ENCODE measurements around the gene CCDC127.

CCDC127 gene

GRCh38 chr5:194603-195209 lies 23.2 kb downstream of the CCDC127 start:
- Histone ChIP-seq H3K4me1 (ENCODE audit: control insufficient read depth, insufficient read depth, low read length) (no peaks in the 10 kb centered on the region), H3K4me3 (ENCODE audit: low read depth, low read length) (no peak overlapping the region), H3K27me3 (ENCODE audit: control insufficient read depth, insufficient read depth, low read length) (no peaks in the 10 kb centered on the region), H3K27ac (ENCODE audit: low read depth, low read length) (no peak overlapping the region), H3K9ac (ENCODE audit: low read depth, low read length) (no peak overlapping the region), H3K36me3 (ENCODE audit: control insufficient read depth, insufficient read depth, low read length) (no peaks in the 10 kb centered on the region), H3K9me3 (ENCODE audit: control insufficient read depth, insufficient read depth, low read length) (no peaks in the 10 kb centered on the region)

DNA sequence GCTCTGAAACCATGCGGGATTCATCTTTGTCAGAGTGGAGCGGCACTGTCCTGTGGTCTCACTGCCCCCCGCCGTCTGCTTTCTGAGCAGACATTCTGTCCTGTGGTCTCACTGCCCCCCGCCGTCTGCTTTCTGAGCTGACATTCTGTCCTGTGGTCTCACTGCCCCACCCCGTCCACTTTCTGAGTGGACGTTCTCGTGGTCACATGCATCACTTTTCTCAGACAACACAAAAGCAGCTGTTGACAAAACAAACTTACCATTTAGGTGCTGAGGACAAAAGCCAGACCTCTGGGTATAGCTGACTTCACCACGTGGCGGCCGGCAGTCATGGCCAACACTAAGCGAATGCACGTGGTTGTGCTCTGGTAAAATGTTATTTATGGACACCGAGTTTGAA lies 23.9 kb downstream of the CCDC127 start:
- H3K9ac ChIP-seq (ENCODE audit: low read depth, low read length): no peak overlapping the region
- no peak overlapping the region for H3K4me3 ChIP-seq (ENCODE audit: low read depth, low read length)
- no peak overlapping the region for H3K27ac ChIP-seq (ENCODE audit: low read depth, low read length)
- H3K9me3 ChIP-seq (ENCODE audit: control insufficient read depth, insufficient read depth, low read length): no peaks in the 10 kb centered on the region
- H3K36me3 ChIP-seq (ENCODE audit: control insufficient read depth, insufficient read depth, low read length): no peaks in the 10 kb centered on the region
- H3K27me3 ChIP-seq (ENCODE audit: control insufficient read depth, insufficient read depth, low read length): no peaks in the 10 kb centered on the region
- no peaks in the 10 kb centered on the region for H3K4me1 ChIP-seq (ENCODE audit: control insufficient read depth, insufficient read depth, low read length)

GRCh38 chr5:192970-193831 lies 24.8 kb downstream of the CCDC127 start:
- H3K27ac ChIP-seq (ENCODE audit: low read depth, low read length): no peak overlapping the region
- H3K4me1 ChIP-seq (ENCODE audit: control insufficient read depth, insufficient read depth, low read length): peaks cover 6% of the 10 kb centered on the region; the same call in 1 of the 2 replicates
- H3K27me3 ChIP-seq (ENCODE audit: control insufficient read depth, insufficient read depth, low read length): no peaks in the 10 kb centered on the region
- H3K36me3 ChIP-seq (ENCODE audit: control insufficient read depth, insufficient read depth, low read length): no peaks in the 10 kb centered on the region
- H3K9ac ChIP-seq (ENCODE audit: low read depth, low read length): no peak overlapping the region
- no peak overlapping the region for H3K4me3 ChIP-seq (ENCODE audit: low read depth, low read length)
- H3K9me3 ChIP-seq (ENCODE audit: control insufficient read depth, insufficient read depth, low read length): no peaks in the 10 kb centered on the region

GRCh38 chr5:192691-192969 lies 25.3 kb downstream of the CCDC127 start:
- Histone ChIP-seq H3K9ac (ENCODE audit: low read depth, low read length) (no peak overlapping the region), H3K4me3 (ENCODE audit: low read depth, low read length) (no peak overlapping the region), H3K9me3 (ENCODE audit: control insufficient read depth, insufficient read depth, low read length) (no peaks in the 10 kb centered on the region), H3K4me1 (ENCODE audit: control insufficient read depth, insufficient read depth, low read length) (peaks cover 9% of the 10 kb centered on the region; the same call in 1 of the 2 replicates), H3K27me3 (ENCODE audit: control insufficient read depth, insufficient read depth, low read length) (no peaks in the 10 kb centered on the region), H3K36me3 (ENCODE audit: control insufficient read depth, insufficient read depth, low read length) (no peaks in the 10 kb centered on the region), H3K27ac (ENCODE audit: low read depth, low read length) (no peak overlapping the region)

- Histone ChIP-seq H3K9me3 (ENCODE audit: control insufficient read depth, insufficient read depth, low read length) (no peaks in the 10 kb centered on the region), H3K27me3 (ENCODE audit: control insufficient read depth, insufficient read depth, low read length) (no peaks in the 10 kb centered on the region), H3K4me1 (ENCODE audit: control insufficient read depth, insufficient read depth, low read length) (peaks cover 9% of the 10 kb centered on the region; the same call in 1 of the 2 replicates), H3K36me3 (ENCODE audit: control insufficient read depth, insufficient read depth, low read length) (no peaks in the 10 kb centered on the region), H3K27ac (ENCODE audit: low read depth, low read length) (no peak overlapping the region), H3K9ac (ENCODE audit: low read depth, low read length) (no peak overlapping the region), H3K4me3 (ENCODE audit: low read depth, low read length) (no peak overlapping the region)
Measured at GRCh38 chr5:191949-192690, 25.8 kb downstream of the CCDC127 start.

DNA sequence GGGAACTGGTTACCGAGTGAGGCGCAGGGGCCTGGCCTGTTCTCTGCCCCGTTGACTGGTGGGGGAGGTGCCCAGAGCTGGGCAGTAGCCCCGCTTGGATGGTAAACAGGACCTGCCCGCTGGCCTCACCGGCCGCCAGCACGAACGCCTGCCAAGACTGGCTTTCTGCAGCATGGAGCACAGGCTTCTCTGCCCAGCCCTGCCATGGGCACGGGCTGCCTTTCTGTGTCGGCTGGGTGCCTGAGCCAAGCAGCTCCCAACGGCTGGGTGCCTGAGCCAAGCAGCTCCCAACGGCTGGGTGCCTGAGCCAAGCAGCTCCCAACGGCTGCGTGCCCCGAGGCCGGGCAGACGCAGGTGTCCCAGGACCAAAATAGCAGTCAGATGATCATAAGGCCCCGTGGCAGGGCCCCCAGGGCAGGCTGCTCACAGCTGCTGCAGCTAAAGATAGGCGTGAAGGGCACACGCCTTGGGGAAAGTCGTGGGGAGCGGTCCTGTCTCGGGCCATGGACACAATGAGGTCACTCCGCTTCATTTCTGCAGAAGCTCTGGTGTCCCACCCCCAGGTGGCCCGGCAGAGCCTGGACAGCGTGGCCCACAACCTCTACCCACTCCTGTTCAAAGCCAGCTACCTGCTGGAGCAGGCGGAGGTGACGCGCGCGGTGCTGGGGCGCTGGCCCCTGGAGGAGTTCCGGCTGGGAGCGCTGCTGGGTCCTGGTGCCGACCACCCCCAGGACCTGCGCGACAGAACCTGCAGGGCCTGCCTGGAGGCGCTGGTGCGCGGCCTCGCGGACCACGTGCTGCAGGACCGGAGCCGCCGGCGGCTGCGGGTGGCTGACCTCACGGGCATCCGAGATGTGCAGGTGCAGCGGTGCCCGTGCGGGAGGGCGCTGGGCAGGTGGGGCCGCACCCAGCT lies 26.7 kb downstream of the CCDC127 start, which contains the start of gene LRRC14B:
Gene LRRC14B (plus strand): TSS at position 460 of the 913 bp plus-strand sequence. CDS start 44 bp downstream, at position 504.
- H3K4me1 ChIP-seq (ENCODE audit: control insufficient read depth, insufficient read depth, low read length): peaks cover 9% of the 10 kb centered on the region; the same call in 1 of the 2 replicates
- no peak within 1 kb of the TSS for H3K4me3 ChIP-seq (ENCODE audit: low read depth, low read length)
- H3K36me3 ChIP-seq (ENCODE audit: control insufficient read depth, insufficient read depth, low read length): no peaks in the 10 kb centered on the region
- H3K27me3 ChIP-seq (ENCODE audit: control insufficient read depth, insufficient read depth, low read length): no peaks in the 10 kb centered on the region
- no peaks in the 10 kb centered on the region for H3K9me3 ChIP-seq (ENCODE audit: control insufficient read depth, insufficient read depth, low read length)
- H3K27ac ChIP-seq (ENCODE audit: low read depth, low read length): no peak within 1 kb of the TSS
- H3K9ac ChIP-seq (ENCODE audit: low read depth, low read length): no peak within 1 kb of the TSS

GRCh38 chr5:190366-191035 lies 27.5 kb downstream of the CCDC127 start:
- Histone ChIP-seq H3K4me3 (ENCODE audit: low read depth, low read length) (no peak overlapping the region), H3K27me3 (ENCODE audit: control insufficient read depth, insufficient read depth, low read length) (no peaks in the 10 kb centered on the region), H3K9me3 (ENCODE audit: control insufficient read depth, insufficient read depth, low read length) (no peaks in the 10 kb centered on the region), H3K27ac (ENCODE audit: low read depth, low read length) (no peak overlapping the region), H3K9ac (ENCODE audit: low read depth, low read length) (no peak overlapping the region), H3K4me1 (ENCODE audit: control insufficient read depth, insufficient read depth, low read length) (peaks cover 9% of the 10 kb centered on the region; the same call in 1 of the 2 replicates), H3K36me3 (ENCODE audit: control insufficient read depth, insufficient read depth, low read length) (no peaks in the 10 kb centered on the region)

- no peak overlapping the region for H3K9ac ChIP-seq (ENCODE audit: low read depth, low read length)
- no peak overlapping the region for H3K27ac ChIP-seq (ENCODE audit: low read depth, low read length)
- no peaks in the 10 kb centered on the region for H3K27me3 ChIP-seq (ENCODE audit: control insufficient read depth, insufficient read depth, low read length)
- H3K36me3 ChIP-seq (ENCODE audit: control insufficient read depth, insufficient read depth, low read length): no peaks in the 10 kb centered on the region
- H3K4me1 ChIP-seq (ENCODE audit: control insufficient read depth, insufficient read depth, low read length): peaks cover 9% of the 10 kb centered on the region; the same call in 1 of the 2 replicates
- no peaks in the 10 kb centered on the region for H3K9me3 ChIP-seq (ENCODE audit: control insufficient read depth, insufficient read depth, low read length)
- no peak overlapping the region for H3K4me3 ChIP-seq (ENCODE audit: low read depth, low read length)
Measured at GRCh38 chr5:189976-190365, 28.0 kb downstream of the CCDC127 start.

GRCh38 chr5:189486-189885 lies 28.5 kb downstream of the CCDC127 start:
- Histone ChIP-seq H3K27ac (ENCODE audit: low read depth, low read length) (no peak overlapping the region), H3K27me3 (ENCODE audit: control insufficient read depth, insufficient read depth, low read length) (no peaks in the 10 kb centered on the region), H3K4me3 (ENCODE audit: low read depth, low read length) (no peak overlapping the region), H3K36me3 (ENCODE audit: control insufficient read depth, insufficient read depth, low read length) (no peaks in the 10 kb centered on the region), H3K4me1 (ENCODE audit: control insufficient read depth, insufficient read depth, low read length) (peaks cover 9% of the 10 kb centered on the region; the same call in 1 of the 2 replicates), H3K9me3 (ENCODE audit: control insufficient read depth, insufficient read depth, low read length) (no peaks in the 10 kb centered on the region), H3K9ac (ENCODE audit: low read depth, low read length) (no peak overlapping the region)

Measured in HUES48 (cell line).